BLaER1 treated with 17β-estradiol and CSF1 and Interleukin-3, amounts not matched to agents 10 nM and 100 nM (cell line): ENCODE results near the gene MBD4.
A peak's percentile ranks its signal among the peaks of the same experiment; 100 is the strongest.
"Not testable (repeated sequence)": the region's sequence is repeated elsewhere in the genome, so short reads cannot be mapped to it uniquely, and the experiment has no call there.

Source experiments
- H3K27ac ChIP-seq, 11 experiments: shearing (Covaris generic); formaldehyde crosslinking; 2 replicates each; pipeline ENCODE4 v1.8.1; 2022
- H3K27me3 ChIP-seq, 11 experiments: shearing (Covaris generic); formaldehyde crosslinking; 2 replicates each; pipeline ENCODE4 v1.8.1; 2022
- H3K36me3 ChIP-seq, 11 experiments: shearing (Covaris generic); formaldehyde crosslinking; 2 replicates each; pipeline ENCODE4 v1.8.1; 2022
- H3K4me1 ChIP-seq, 10 experiments: shearing (Covaris generic); formaldehyde crosslinking; 2 replicates each; pipeline ENCODE4 v1.8.1; 2022
- H3K4me2 ChIP-seq, 11 experiments: shearing (Covaris generic); formaldehyde crosslinking; 2 replicates each; pipeline ENCODE4 v1.8.1; 2022
- H3K4me3 ChIP-seq, 10 experiments: shearing (Covaris generic); formaldehyde crosslinking; 2 replicates each; pipeline ENCODE4 v1.8.1; 2022
- H3K9ac ChIP-seq, 11 experiments: shearing (Covaris generic); formaldehyde crosslinking; 2 replicates each; pipeline ENCODE4 v1.8.1; 2022
- H3K9me3 ChIP-seq, 11 experiments: shearing (Covaris generic); formaldehyde crosslinking; replicated peaks in 1 of 11; 2 replicates each; pipeline ENCODE4 v1.8.1; 2022
- H4K20me1 ChIP-seq, 11 experiments: shearing (Covaris generic); formaldehyde crosslinking; 2 replicates each; pipeline ENCODE4 v1.8.1; 2022
- Cebpa-rat ChIP-seq, 11 experiments: shearing (Covaris generic); IDR thresholded peaks; 2 replicates each; pipeline ENCODE4 v1.8.1; 2022

MBD4 gene

DNA sequence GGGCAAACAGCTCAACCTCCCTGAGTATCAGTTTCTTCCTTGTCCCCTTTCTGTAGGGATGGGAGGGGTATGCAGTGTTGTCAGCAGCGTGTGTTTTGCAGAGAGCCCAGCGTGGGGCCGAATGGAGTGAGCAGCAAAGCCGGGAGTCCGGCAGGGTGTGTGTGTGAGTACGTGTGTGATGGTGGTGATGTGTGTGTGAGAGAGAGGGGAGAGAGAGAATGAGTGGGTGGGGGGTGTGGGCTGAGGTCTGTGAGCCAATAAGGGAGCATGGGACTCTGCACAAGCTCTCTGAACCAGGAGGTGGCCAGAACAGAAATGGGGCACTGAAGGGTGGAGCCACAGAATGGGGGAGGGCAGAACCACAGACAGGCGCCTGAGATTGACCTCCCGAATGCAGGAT lies 44.1 kb upstream of the MBD4 start:
- Histone ChIP-seq H3K4me1 (peaks cover 0 to 73% (median 0%) of the 10 kb centered on the region in 10 experiments; a peak in 7 of 20 replicates), H4K20me1 (no peaks in the 10 kb centered on the region), H3K27ac (peak overlapping the region in 1 of 11 experiments; percentile 85; a peak in 1 of 22 replicates), H3K4me3 (no peak overlapping the region), H3K9me3 (no peaks in the 10 kb centered on the region), H3K27me3 (no peaks in the 10 kb centered on the region), H3K36me3 (peaks cover 21 to 90% (median 48%) of the 10 kb centered on the region in 11 experiments), H3K9ac (no peak overlapping the region), H3K4me2 (peak overlapping the region in 2 of 11 experiments; percentile 77 to 82; a peak in 4 of 22 replicates)
- TF ChIP-seq Cebpa-rat (IDR thresholded peaks at IDR 0.05), result no peak

GRCh38 chr3:129482721-129483120 lies 43.0 kb upstream of the MBD4 start:
- H3K9me3 ChIP-seq, result no peaks in the 10 kb centered on the region
- H4K20me1 ChIP-seq, result no peaks in the 10 kb centered on the region
- peak overlapping the region in 3 of 11 experiments; percentile 22 to 60 (median 39); a peak in 5 of 22 replicates for H3K27ac ChIP-seq
- H3K9ac ChIP-seq, result 0 out of 22 replicates have a peak overlapping the region, but pooled peaks of 1 of the 11 experiments have one; percentile 8
- H3K4me1 ChIP-seq, result peaks cover 0 to 62% (median 0%) of the 10 kb centered on the region in 10 experiments; a peak in 7 of 20 replicates
- peak overlapping the region in 3 of 11 experiments; percentile 29 to 36 (median 31); a peak in 5 of 22 replicates for H3K4me2 ChIP-seq
- no peak overlapping the region for H3K4me3 ChIP-seq
- peaks cover 30 to 97% (median 59%) of the 10 kb centered on the region in 11 experiments for H3K36me3 ChIP-seq
- H3K27me3 ChIP-seq, result no peaks in the 10 kb centered on the region
- no peak for TF ChIP-seq Cebpa-rat (IDR thresholded peaks at IDR 0.05)

DNA sequence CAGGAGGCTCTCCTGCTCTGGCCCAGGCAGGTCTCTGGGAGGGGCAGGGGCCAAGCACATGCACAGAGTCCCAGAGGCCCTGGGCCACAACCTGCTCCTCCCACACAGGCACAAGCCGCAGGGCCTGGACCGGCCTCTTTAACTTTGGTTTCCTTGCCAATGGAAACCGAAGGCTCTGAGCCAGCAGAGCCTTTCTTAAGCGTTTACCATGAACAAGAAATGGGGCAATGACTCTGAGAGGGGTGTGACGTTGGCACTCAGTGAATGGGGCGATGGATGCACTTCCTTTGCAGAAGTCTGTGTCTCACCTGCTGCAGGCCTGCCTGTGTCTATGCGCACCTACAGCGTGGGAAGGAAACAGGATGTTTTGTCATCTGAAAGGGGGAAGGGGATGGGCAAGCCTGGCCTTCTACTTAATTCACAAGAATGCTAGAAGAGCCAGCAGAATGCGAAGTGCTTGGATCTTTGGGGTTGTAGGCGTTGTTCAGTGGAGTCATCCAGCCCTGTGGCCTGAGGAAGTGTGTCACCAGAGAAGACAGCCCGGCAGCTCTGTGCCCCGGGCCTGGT lies 42.1 kb upstream of the MBD4 start:
- H3K27me3 ChIP-seq, result no peaks in the 10 kb centered on the region

DNA sequence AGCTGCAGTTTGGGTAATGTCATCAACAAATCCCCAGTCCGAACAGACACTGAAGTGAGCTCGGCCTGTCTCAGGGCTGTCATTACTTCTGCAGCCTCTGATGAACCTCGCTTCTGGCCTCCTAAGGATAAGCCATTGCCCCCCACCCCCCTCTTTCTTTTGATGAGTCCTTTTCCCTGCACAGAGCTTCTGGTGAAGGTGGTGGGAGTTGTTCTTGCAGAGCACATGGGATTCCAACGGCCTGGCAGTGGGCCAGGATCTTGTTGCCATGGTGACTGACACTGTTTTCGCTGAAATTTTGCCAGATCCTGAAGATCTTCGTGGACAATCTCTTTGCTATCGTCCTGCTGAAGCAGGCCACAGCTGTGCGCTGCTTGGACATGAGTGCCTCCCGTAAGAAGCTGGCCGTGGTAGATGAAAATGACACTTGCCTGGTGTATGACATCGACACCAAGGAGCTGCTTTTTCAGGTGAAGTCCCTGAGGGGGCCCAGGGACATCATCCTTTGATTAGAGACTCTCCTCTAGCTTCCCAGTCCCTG lies 41.5 kb upstream of the MBD4 start:
- not testable (repeated sequence) for H4K20me1 ChIP-seq, H3K4me3 ChIP-seq, H3K9ac ChIP-seq, H3K9me3 ChIP-seq, H3K27me3 ChIP-seq
- peak overlapping the region in 1 of 11 experiments; percentile 31; a peak in 1 of 22 replicates for H3K4me2 ChIP-seq
- 0 out of 22 replicates have a peak overlapping the region, but pooled peaks of 1 of the 11 experiments have one; percentile 39 for H3K27ac ChIP-seq
- H3K4me1 ChIP-seq, result peaks cover 0 to 48% (median 0%) of the 10 kb centered on the region in 10 experiments; a peak in 7 of 20 replicates
- H3K36me3 ChIP-seq, result peaks cover 44 to 99% (median 73%) of the 10 kb centered on the region in 11 experiments

More for the DNA sequence above, 42.1 kb upstream of the MBD4 start:
- Histone ChIP-seq H3K4me1 (peaks cover 0 to 53% (median 0%) of the 10 kb centered on the region in 10 experiments; a peak in 7 of 20 replicates), H3K4me3 (no peak overlapping the region), H3K27ac (peak overlapping the region in 2 of 11 experiments; percentile 39 to 60; a peak in 5 of 22 replicates), H4K20me1 (no peaks in the 10 kb centered on the region), H3K4me2 (peak overlapping the region in 3 of 11 experiments; percentile 29 to 36 (median 31); a peak in 5 of 22 replicates), H3K9ac (no peak overlapping the region), H3K36me3 (peaks cover 39 to 99% (median 68%) of the 10 kb centered on the region in 11 experiments), H3K9me3 (no peaks in the 10 kb centered on the region)
- no peak for TF ChIP-seq Cebpa-rat (IDR thresholded peaks at IDR 0.05)

GRCh38 chr3:129476586-129476985 lies 36.8 kb upstream of the MBD4 start:
- peaks cover 0 to 25% (median under 1%) of the 10 kb centered on the region in 10 experiments; a peak in 7 of 20 replicates for H3K4me1 ChIP-seq
- peaks cover 40 to 71% (median 55%) of the 10 kb centered on the region in 11 experiments for H3K36me3 ChIP-seq
- H3K4me3 ChIP-seq, result no peak overlapping the region
- H3K27me3 ChIP-seq, result no peaks in the 10 kb centered on the region
- H4K20me1 ChIP-seq, result no peaks in the 10 kb centered on the region
- H3K27ac ChIP-seq, result no peak overlapping the region
- H3K9me3 ChIP-seq, result no peaks in the 10 kb centered on the region
- no peak for TF ChIP-seq Cebpa-rat (IDR thresholded peaks at IDR 0.05)
- no peak overlapping the region for H3K9ac ChIP-seq
- H3K4me2 ChIP-seq, result no peak overlapping the region

DNA sequence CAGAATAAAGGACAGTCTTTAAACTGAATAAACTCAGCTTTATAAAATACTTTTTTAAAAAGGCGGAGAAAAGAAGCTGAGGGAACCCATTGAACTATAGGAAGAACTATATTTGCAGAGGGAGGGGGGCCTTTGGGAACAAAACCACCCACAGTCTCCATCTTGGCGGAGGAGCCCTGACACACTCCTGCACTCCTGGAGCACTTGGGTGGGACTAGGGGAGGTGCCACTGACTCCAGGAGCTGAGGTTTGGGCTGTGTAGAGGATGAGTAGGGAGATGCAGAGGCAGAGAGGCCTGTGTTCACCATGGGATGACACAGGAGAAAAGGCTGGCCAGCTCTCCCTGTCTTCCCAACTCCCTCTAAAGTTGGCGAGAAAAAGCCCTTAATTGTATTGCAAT lies 36.1 kb upstream of the MBD4 start:
- peaks cover 0 to 25% (median 7%) of the 10 kb centered on the region in 10 experiments; a peak in 12 of 20 replicates for H3K4me1 ChIP-seq
- no peak for TF ChIP-seq Cebpa-rat (IDR thresholded peaks at IDR 0.05)
- H3K36me3 ChIP-seq, result peaks cover 40 to 71% (median 56%) of the 10 kb centered on the region in 11 experiments
- H3K4me2 ChIP-seq, result no peak overlapping the region
- no peak overlapping the region for H3K27ac ChIP-seq
- H3K9ac ChIP-seq, result no peak overlapping the region
- no peaks in the 10 kb centered on the region for H3K9me3 ChIP-seq
- H3K27me3 ChIP-seq, result no peaks in the 10 kb centered on the region
- H3K4me3 ChIP-seq, result no peak overlapping the region
- H4K20me1 ChIP-seq, result no peaks in the 10 kb centered on the region

- Histone ChIP-seq H3K4me3 (no peak overlapping the region), H3K4me1 (peaks cover 0 to 25% (median 8%) of the 10 kb centered on the region in 10 experiments; a peak in 12 of 20 replicates), H3K9ac (no peak overlapping the region), H4K20me1 (no peaks in the 10 kb centered on the region), H3K36me3 (peaks cover 37 to 68% (median 52%) of the 10 kb centered on the region in 11 experiments), H3K4me2 (peak overlapping the region in 2 of 11 experiments; percentile 9 to 11; a peak in 2 of 22 replicates), H3K9me3 (no peaks in the 10 kb centered on the region), H3K27ac (no peak overlapping the region), H3K27me3 (no peaks in the 10 kb centered on the region)
- no peak for TF ChIP-seq Cebpa-rat (IDR thresholded peaks at IDR 0.05)
Measured at GRCh38 chr3:129474984-129475804, 35.4 kb upstream of the MBD4 start.

DNA sequence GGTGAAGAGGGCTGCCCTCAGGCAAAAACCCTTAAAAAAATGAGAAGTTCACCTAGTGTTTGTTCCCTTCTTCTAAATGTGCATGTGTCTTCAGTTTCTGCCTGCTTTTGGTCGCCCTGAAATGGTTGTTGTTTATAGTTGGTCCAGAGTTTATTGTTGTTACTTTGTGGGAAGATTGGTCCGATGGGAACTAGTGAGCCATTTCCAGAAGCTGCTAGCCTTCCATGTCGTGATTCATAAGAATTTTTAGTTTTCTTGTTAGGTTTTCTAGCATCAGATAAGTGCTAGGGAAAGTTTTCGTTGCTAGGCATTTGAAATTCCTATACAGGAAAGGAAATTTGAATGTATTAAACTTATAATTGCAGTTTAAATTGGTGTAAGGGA lies 34.0 kb upstream of the MBD4 start:
- Histone ChIP-seq H4K20me1 (no peaks in the 10 kb centered on the region), H3K27ac (no peak overlapping the region), H3K9ac (no peak overlapping the region), H3K4me2 (peak overlapping the region in 1 of 11 experiments; percentile 28; a peak in 1 of 22 replicates), H3K9me3 (no peaks in the 10 kb centered on the region), H3K27me3 (no peaks in the 10 kb centered on the region), H3K4me3 (no peak overlapping the region), H3K4me1 (peaks cover 0 to 25% (median 8%) of the 10 kb centered on the region in 10 experiments; a peak in 12 of 20 replicates), H3K36me3 (peaks cover 35 to 68% (median 44%) of the 10 kb centered on the region in 11 experiments)
- no peak for TF ChIP-seq Cebpa-rat (IDR thresholded peaks at IDR 0.05)
